ENCODE data around the gene MBD5.

DNA sequence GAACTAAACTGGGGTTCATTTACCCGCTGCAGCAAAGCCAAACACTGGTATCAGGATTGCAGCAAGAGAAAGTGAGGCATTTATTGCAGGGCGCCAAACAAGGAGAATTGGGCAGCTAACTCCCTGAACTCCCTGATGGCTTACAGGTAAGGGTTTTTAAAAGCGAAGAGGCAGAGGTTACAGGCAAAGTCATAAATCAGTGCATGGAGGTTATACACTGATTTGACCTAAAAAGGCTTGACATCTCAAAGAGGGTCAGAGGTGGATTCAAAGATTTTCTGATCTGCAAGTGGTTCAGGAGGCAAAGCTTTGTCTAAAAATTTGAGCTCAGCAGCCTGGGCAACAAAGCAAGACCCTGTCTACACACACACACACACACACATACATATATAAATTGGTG, 520.9 kb downstream of the MBD5 start:
- TF ChIP-seq, protein P1, sequence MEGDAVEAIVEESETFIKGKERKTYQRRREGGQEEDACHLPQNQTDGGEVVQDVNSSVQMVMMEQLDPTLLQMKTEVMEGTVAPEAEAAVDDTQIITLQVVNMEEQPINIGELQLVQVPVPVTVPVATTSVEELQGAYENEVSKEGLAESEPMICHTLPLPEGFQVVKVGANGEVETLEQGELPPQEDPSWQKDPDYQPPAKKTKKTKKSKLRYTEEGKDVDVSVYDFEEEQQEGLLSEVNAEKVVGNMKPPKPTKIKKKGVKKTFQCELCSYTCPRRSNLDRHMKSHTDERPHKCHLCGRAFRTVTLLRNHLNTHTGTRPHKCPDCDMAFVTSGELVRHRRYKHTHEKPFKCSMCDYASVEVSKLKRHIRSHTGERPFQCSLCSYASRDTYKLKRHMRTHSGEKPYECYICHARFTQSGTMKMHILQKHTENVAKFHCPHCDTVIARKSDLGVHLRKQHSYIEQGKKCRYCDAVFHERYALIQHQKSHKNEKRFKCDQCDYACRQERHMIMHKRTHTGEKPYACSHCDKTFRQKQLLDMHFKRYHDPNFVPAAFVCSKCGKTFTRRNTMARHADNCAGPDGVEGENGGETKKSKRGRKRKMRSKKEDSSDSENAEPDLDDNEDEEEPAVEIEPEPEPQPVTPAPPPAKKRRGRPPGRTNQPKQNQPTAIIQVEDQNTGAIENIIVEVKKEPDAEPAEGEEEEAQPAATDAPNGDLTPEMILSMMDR (IDR thresholded peaks at IDR 0.05) = no peak
- no peak for TF ChIP-seq POLR2A (IDR thresholded peaks at IDR 0.05)
